Vagina (tissue), 2 donors: Measurements from ENCODE around the gene C10orf90. TPM values are rescaled to one million over a fixed set of nuclear protein-coding genes. Genes with fewer than 3 reads are reported as not detected.

Source experiments
- DNase-seq, 2 donors: peaks; one replicate each; pipeline ENCODE4 v3.0.0-alpha.2; 2017; ENCODE audit errors: extremely low spot score in 2 of 2
- H3K27ac ChIP-seq: fragments of 200-600 bp; sonication (generic); one replicate; pipeline ENCODE4 v1.5.1; 2019
- H3K27me3 ChIP-seq: fragments of 200-600 bp; sonication (generic); one replicate; pipeline ENCODE4 v1.5.1; 2019
- H3K36me3 ChIP-seq, 2 donors: fragments of 200-600 bp; sonication (generic); one replicate each; pipeline ENCODE4 v1.5.1; 2017 to 2019
- H3K4me1 ChIP-seq: fragments of 200-600 bp; sonication (generic); one replicate; pipeline ENCODE4 v1.5.1; 2019
- H3K4me3 ChIP-seq, 2 donors: fragments of 200-600 bp; sonication (generic); 1 replicate in 1 of 2; 2 replicates in 1 of 2; pipeline ENCODE4 v1.5.1; 2016 to 2019
- H3K9me3 ChIP-seq: fragments of 200-600 bp; sonication (generic); one replicate; pipeline ENCODE4 v1.5.1; 2019
- CTCF ChIP-seq, 3 experiments: fragments of 450-650 bp in 2 of 3; fragments of 200-600 bp in 1 of 3; sonication (generic) in 1 of 3; IDR thresholded peaks; one replicate each; pipeline ENCODE4 v1.5.1; 2017 to 2019; ENCODE audit warnings: antibody characterized with exemption in 3 of 3, mild to moderate bottlenecking in 2 of 3, moderate library complexity in 2 of 3
- POLR2A ChIP-seq, 2 donors: fragments of 450-650 bp; IDR thresholded peaks; one replicate each; pipeline ENCODE4 v1.6.1; 2017; ENCODE audit warnings: antibody characterized with exemption in 2 of 2, mild to moderate bottlenecking in 2 of 2, moderate library complexity in 2 of 2
- POLR2AphosphoS5 ChIP-seq, 2 donors: sonication (generic); formaldehyde crosslinking; IDR thresholded peaks; one replicate each; pipeline ENCODE4 v1.9.0; 2017; ENCODE audit warnings: antibody characterized with exemption in 2 of 2, mild to moderate bottlenecking in 2 of 2, low read depth in 1 of 2; ENCODE audit not compliant: insufficient read depth in 1 of 2
- intact Hi-C: fragments of 100-400 bp; cut with DNase I; formaldehyde crosslinking; loops from one replicate; pipeline ENCODE4 v1.15.1; 2023
- total RNA-seq: library from RNA; depleted of rRNA; stranded (reverse); fragments of >200 nt; gene quantifications from one replicate; pipeline ENCODE4 v1.2.3, GENCODE V29; 2016

C10orf90 gene
- total RNA-seq, 1 donor from 2014 or later = not detected

GRCh38 chr10:126705131-126705530 is 34.6 kb upstream of the C10orf90 start:
- H3K9me3 ChIP-seq = no peaks in the 10 kb centered on the region
- no peaks in the 10 kb centered on the region for H3K27me3 ChIP-seq
- H3K4me3 ChIP-seq = no peak overlapping the region
- TF ChIP-seq POLR2A (IDR thresholded peaks at IDR 0.05) (no peak), POLR2AphosphoS5 (IDR thresholded peaks at IDR 0.05; ENCODE audit: insufficient read depth in 1 of 2, low read depth in 1 of 2) (no peak), CTCF (IDR thresholded peaks at IDR 0.05) (no peak)
- H3K36me3 ChIP-seq = no peaks in the 10 kb centered on the region
- H3K27ac ChIP-seq = no peak overlapping the region
- H3K4me1 ChIP-seq = no peaks in the 10 kb centered on the region
- intact Hi-C loops = no loop called here
- peak; percentile 42 to 74 for DNase-seq

DNA sequence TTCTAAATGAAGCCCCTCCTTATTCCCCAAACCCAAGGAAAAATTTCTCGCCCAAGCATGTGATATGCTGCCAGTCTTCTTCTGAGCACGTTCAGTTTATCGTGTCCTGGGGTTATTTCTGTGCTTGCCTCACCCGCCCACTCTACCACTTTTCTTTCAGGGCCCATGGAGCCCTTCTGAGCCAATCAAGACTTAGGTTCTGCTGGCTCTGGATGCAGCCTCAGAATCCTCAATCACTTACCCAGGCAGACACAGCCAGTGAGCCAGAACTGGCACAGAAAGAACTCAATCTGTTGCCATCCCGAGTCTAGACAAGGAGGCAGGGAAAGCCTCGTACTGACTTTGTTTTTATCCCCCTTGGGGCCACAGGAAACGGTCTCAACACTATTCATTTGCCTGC is 34.2 kb upstream of the C10orf90 start:
- peak; percentile 52 to 61 for DNase-seq

DNA sequence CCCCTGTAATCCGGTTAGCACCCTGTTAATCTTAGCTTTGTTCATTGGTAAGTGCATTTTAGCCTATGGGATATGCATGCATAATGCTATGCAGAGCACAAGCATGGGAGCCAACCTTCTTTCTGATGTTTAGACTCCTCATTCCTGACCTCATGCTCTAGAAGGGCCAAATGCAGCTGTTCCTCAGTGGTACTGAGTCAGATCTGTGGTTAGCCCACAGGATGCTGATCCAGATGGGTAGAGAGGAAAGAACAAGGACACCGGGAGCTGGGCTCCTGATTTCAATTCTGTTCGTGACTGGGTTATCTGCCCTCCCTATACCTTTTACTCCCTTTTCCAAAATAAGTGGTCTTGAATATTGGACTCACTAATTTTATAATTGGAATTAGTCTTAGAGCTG is 31.7 kb upstream of the C10orf90 start:
- no peaks in the 10 kb centered on the region for H3K27me3 ChIP-seq
- H3K36me3 ChIP-seq = no peaks in the 10 kb centered on the region
- H3K4me1 ChIP-seq = no peaks in the 10 kb centered on the region
- H3K27ac ChIP-seq = no peak overlapping the region
- TF ChIP-seq POLR2AphosphoS5 (IDR thresholded peaks at IDR 0.05; ENCODE audit: insufficient read depth in 1 of 2, low read depth in 1 of 2) (no peak), CTCF (IDR thresholded peaks at IDR 0.05) (no peak), POLR2A (IDR thresholded peaks at IDR 0.05) (no peak)
- H3K9me3 ChIP-seq = no peaks in the 10 kb centered on the region
- no peak overlapping the region for H3K4me3 ChIP-seq
- intact Hi-C loops = no loop called here
- DNase-seq = peak in 1 of 2 donors; percentile 72

More for the DNA sequence above, 34.2 kb upstream of the C10orf90 start:
- Histone ChIP-seq H3K36me3 (no peaks in the 10 kb centered on the region), H3K4me3 (no peak overlapping the region), H3K4me1 (no peaks in the 10 kb centered on the region), H3K9me3 (no peaks in the 10 kb centered on the region), H3K27me3 (no peaks in the 10 kb centered on the region), H3K27ac (no peak overlapping the region)
- intact Hi-C loops = no loop called here
- TF ChIP-seq POLR2A (IDR thresholded peaks at IDR 0.05) = no peak
- TF ChIP-seq POLR2AphosphoS5 (IDR thresholded peaks at IDR 0.05; ENCODE audit: insufficient read depth in 1 of 2, low read depth in 1 of 2) = no peak
- TF ChIP-seq CTCF (IDR thresholded peaks at IDR 0.05) = no peak

- no peaks in the 10 kb centered on the region for H3K9me3 ChIP-seq
- H3K36me3 ChIP-seq = no peaks in the 10 kb centered on the region
- H3K27me3 ChIP-seq = no peaks in the 10 kb centered on the region
- no peaks in the 10 kb centered on the region for H3K4me1 ChIP-seq
- H3K4me3 ChIP-seq = no peak overlapping the region
- TF ChIP-seq POLR2A (IDR thresholded peaks at IDR 0.05) (no peak), POLR2AphosphoS5 (IDR thresholded peaks at IDR 0.05; ENCODE audit: insufficient read depth in 1 of 2, low read depth in 1 of 2) (no peak), CTCF (IDR thresholded peaks at IDR 0.05) (no peak)
- peak in 1 of 2 donors; percentile 79 for DNase-seq
- H3K27ac ChIP-seq = no peak overlapping the region
- intact Hi-C loops = no loop called here
These were observed 31.0 kb upstream of the C10orf90 start for GRCh38 chr10:126701526-126701925.

DNA sequence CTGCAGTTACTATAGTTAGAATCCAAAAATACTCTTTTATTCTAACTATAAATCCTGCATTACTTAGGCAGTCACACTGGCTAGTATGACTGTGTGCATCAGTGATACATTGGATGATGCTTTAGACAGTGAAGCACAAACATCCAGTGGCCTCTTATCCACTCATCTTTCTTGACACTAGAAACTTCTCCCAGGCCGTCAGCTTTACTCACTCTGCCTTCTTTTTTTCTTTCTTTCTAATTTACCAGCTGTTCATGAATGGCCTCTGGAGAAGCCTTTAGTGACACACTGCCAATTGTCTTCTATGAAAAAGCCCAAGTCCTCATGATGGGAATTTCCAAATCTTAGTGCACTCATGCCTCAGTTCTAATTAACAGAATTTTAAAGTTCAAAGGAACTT is 26.2 kb upstream of the C10orf90 start:
- H3K4me3 ChIP-seq = no peak overlapping the region
- intact Hi-C loops = no loop called here
- no peak for TF ChIP-seq CTCF (IDR thresholded peaks at IDR 0.05)
- no peaks in the 10 kb centered on the region for H3K9me3 ChIP-seq
- H3K27me3 ChIP-seq = no peaks in the 10 kb centered on the region
- DNase-seq = no peak
- no peak overlapping the region for H3K27ac ChIP-seq
- H3K36me3 ChIP-seq = no peaks in the 10 kb centered on the region
- H3K4me1 ChIP-seq = no peaks in the 10 kb centered on the region
